ENCODE data around the gene HHAT. TPM values are rescaled to one million over a fixed set of nuclear protein-coding genes. Genes with fewer than 3 reads are reported as not detected.
"Not testable (repeated sequence)": the region's sequence is repeated elsewhere in the genome, so short reads cannot be mapped to it uniquely, and the experiment has no call there.

The HHAT gene
- total and polyA plus RNA-seq, 2 experiments from 2014 or later, result 1.6 to 1.9 TPM

- WGBS, 2 experiments (ENCODE audit: low coverage in 1 of 2, low lambda C conversion rate in 2 of 2, missing lambda C conversion rate in 2 of 2), result 58 to 64% methylated on average over 5 of the region's 5 CpGs
- H3K4me2 ChIP-seq (ENCODE audit: unreplicated experiment), result no peak overlapping the region
- DNase-seq, result peak; percentile 79
- H3K4me1 ChIP-seq (ENCODE audit: insufficient read depth), result no peaks in the 10 kb centered on the region
- TF ChIP-seq EZH2phosphoT487 (IDR thresholded peaks at IDR 0.05; ENCODE audit: insufficient read depth, low read depth) (no peak), EZH2 (IDR thresholded peaks at IDR 0.05; ENCODE audit: insufficient read depth, poor library complexity, severe bottlenecking) (no peak)
- H4K20me1 ChIP-seq (ENCODE audit: insufficient read depth), result no peaks in the 10 kb centered on the region
- H3F3A ChIP-seq (ENCODE audit: insufficient read depth), result peaks cover 3% of the 10 kb centered on the region; the same call in 1 of the 2 replicates
- no peaks in the 10 kb centered on the region for H3K9me2 ChIP-seq (ENCODE audit: insufficient read depth)
- no peaks in the 10 kb centered on the region for H3K79me2 ChIP-seq (ENCODE audit: insufficient read depth)
- H3K4me3 ChIP-seq, result no peak overlapping the region
- peaks cover 67% of the 10 kb centered on the region for H3K27me3 ChIP-seq (replicated peaks; ENCODE audit: insufficient read depth)
- no peak overlapping the region for H3K9ac ChIP-seq
- in situ Hi-C loops (cut with MboI), result no loop called here
- no peaks in the 10 kb centered on the region for H3K9me3 ChIP-seq (ENCODE audit: low read depth)
- H3K27ac ChIP-seq, result no peak overlapping the region
- no peaks in the 10 kb centered on the region for H3K36me3 ChIP-seq (ENCODE audit: low read depth)
- H2AFZ ChIP-seq, result no peak overlapping the region
Measured at GRCh38 chr1:210400043-210400840, 71.5 kb downstream of the HHAT start.

- Histone ChIP-seq H3K4me3 (no peak overlapping the region), H3K27me3 (replicated peaks; ENCODE audit: insufficient read depth) (peaks cover 55% of the 10 kb centered on the region), H3K9me3 (ENCODE audit: low read depth) (no peaks in the 10 kb centered on the region), H3K9me2 (ENCODE audit: insufficient read depth) (no peaks in the 10 kb centered on the region), H2AFZ (no peak overlapping the region), H3K79me2 (ENCODE audit: insufficient read depth) (no peaks in the 10 kb centered on the region), H3K36me3 (ENCODE audit: low read depth) (no peaks in the 10 kb centered on the region), H3K4me1 (ENCODE audit: insufficient read depth) (no peaks in the 10 kb centered on the region), H3K4me2 (ENCODE audit: unreplicated experiment) (no peak overlapping the region), H3K27ac (no peak overlapping the region), H3K9ac (no peak overlapping the region), H4K20me1 (ENCODE audit: insufficient read depth) (no peaks in the 10 kb centered on the region), H3F3A (ENCODE audit: insufficient read depth) (no peaks in the 10 kb centered on the region)
- DNase-seq, result no peak
- TF ChIP-seq EZH2 (IDR thresholded peaks at IDR 0.05; ENCODE audit: insufficient read depth, poor library complexity, severe bottlenecking) (no peak), EZH2phosphoT487 (IDR thresholded peaks at IDR 0.05; ENCODE audit: insufficient read depth, low read depth) (no peak)
- 75 to 88% methylated on average over 1 of the region's 1 CpG for WGBS, 2 experiments (ENCODE audit: low coverage in 1 of 2, low lambda C conversion rate in 2 of 2, missing lambda C conversion rate in 2 of 2)
- in situ Hi-C loops (cut with MboI), result no loop called here
Measured at GRCh38 chr1:210402560-210402959, 73.9 kb downstream of the HHAT start.

- H2AFZ ChIP-seq, result no peak overlapping the region
- no peak overlapping the region for H3K27ac ChIP-seq
- H3F3A ChIP-seq (ENCODE audit: insufficient read depth), result no peaks in the 10 kb centered on the region
- H3K4me1 ChIP-seq (ENCODE audit: insufficient read depth), result no peaks in the 10 kb centered on the region
- no peaks in the 10 kb centered on the region for H4K20me1 ChIP-seq (ENCODE audit: insufficient read depth)
- peaks cover 44% of the 10 kb centered on the region for H3K27me3 ChIP-seq (replicated peaks; ENCODE audit: insufficient read depth)
- H3K79me2 ChIP-seq (ENCODE audit: insufficient read depth), result no peaks in the 10 kb centered on the region
- no peak overlapping the region for H3K4me2 ChIP-seq (ENCODE audit: unreplicated experiment)
- no peak overlapping the region for H3K4me3 ChIP-seq
- H3K9me2 ChIP-seq (ENCODE audit: insufficient read depth), result no peaks in the 10 kb centered on the region
- no peak for TF ChIP-seq EZH2 (IDR thresholded peaks at IDR 0.05; ENCODE audit: insufficient read depth, poor library complexity, severe bottlenecking)
- TF ChIP-seq EZH2phosphoT487 (IDR thresholded peaks at IDR 0.05; ENCODE audit: insufficient read depth, low read depth), result no peak
- H3K36me3 ChIP-seq (ENCODE audit: low read depth), result no peaks in the 10 kb centered on the region
- WGBS, 2 experiments (ENCODE audit: low coverage in 1 of 2, low lambda C conversion rate in 2 of 2, missing lambda C conversion rate in 2 of 2), result 78 to 81% methylated on average over 4 of the region's 4 CpGs
- no peak for DNase-seq
- no peaks in the 10 kb centered on the region for H3K9me3 ChIP-seq (ENCODE audit: low read depth)
- H3K9ac ChIP-seq, result no peak overlapping the region
- in situ Hi-C loops (cut with MboI), result no loop called here
Measured at GRCh38 chr1:210405316-210405715, 76.6 kb downstream of the HHAT start.

GRCh38 chr1:210406341-210406740, 77.6 kb downstream of the HHAT start:
- H3K36me3 ChIP-seq (ENCODE audit: low read depth); H3K9me2 ChIP-seq (ENCODE audit: insufficient read depth); H3K4me1 ChIP-seq (ENCODE audit: insufficient read depth); H3K9ac ChIP-seq; in situ Hi-C loops (cut with MboI); H3K79me2 ChIP-seq (ENCODE audit: insufficient read depth); H2AFZ ChIP-seq; H3K9me3 ChIP-seq (ENCODE audit: low read depth); H3K4me2 ChIP-seq (ENCODE audit: unreplicated experiment); DNase-seq; H3F3A ChIP-seq (ENCODE audit: insufficient read depth); H4K20me1 ChIP-seq (ENCODE audit: insufficient read depth); H3K4me3 ChIP-seq; H3K27ac ChIP-seq: not testable (repeated sequence)
- peaks cover 44% of the 10 kb centered on the region for H3K27me3 ChIP-seq (replicated peaks; ENCODE audit: insufficient read depth)
- WGBS, 2 experiments (ENCODE audit: low coverage in 1 of 2, low lambda C conversion rate in 2 of 2, missing lambda C conversion rate in 2 of 2), result 26 to 41% methylated on average over 2 of the region's 2 CpGs

Measured in GM23248 (cell line).